ENCODE data around the gene TRERF1. TPM values are rescaled to one million over a fixed set of nuclear protein-coding genes. Genes with fewer than 3 reads are reported as not detected.
"Not testable (repeated sequence)": the region's sequence is repeated elsewhere in the genome, so short reads cannot be mapped to it uniquely, and the experiment has no call there.

TRERF1 gene
- total RNA-seq, 4 donors from 2014 or later: 0.47 to 0.87 (median 0.50) TPM

GRCh38 chr6:42468273-42468672, 16.5 kb upstream of the TRERF1 start:
- in situ Hi-C loops (cut with MboI; ENCODE audit: low sequenced_read_pairs in 4 of 4): no loop called here
- TF ChIP-seq CTCF (IDR thresholded peaks at IDR 0.05 in 4 of 5, conservative IDR thresholded peaks at IDR 0.05 in 1 of 5) (no peak), POLR2A (IDR thresholded peaks at IDR 0.05) (no peak)
- no peak for DNase-seq

DNA sequence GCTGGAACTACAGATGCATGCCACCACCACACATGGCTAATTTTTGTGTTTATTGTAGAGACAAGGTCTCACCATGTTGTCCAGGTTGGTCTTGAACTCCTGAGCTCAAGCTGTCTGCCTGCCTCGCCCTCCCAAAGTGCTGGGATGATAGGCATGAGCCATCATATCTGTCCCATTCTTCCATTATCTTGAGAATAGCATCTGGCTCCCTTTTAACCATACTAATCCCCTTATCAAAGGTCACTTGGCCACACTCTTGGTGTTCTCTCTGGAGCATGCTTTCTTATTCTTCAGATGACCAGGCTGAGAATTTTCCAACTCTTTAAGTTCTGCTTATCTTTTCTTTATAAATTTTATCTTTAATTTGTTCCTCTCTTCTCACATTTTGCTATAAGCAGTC, 15.9 kb upstream of the TRERF1 start:
- no peak overlapping the region for H3K4me3 ChIP-seq
- DNase-seq (no peak), ATAC-seq (no peak)
- intact Hi-C loops (cut with DNase I; ENCODE audit: low total_unique reads) (no loop called here), in situ Hi-C loops (cut with MboI; ENCODE audit: low sequenced_read_pairs in 4 of 4) (no loop called here)
- TF ChIP-seq CTCF (IDR thresholded peaks at IDR 0.05 in 4 of 5, conservative IDR thresholded peaks at IDR 0.05 in 1 of 5) (no peak), POLR2A (IDR thresholded peaks at IDR 0.05) (no peak)
- H3K27ac ChIP-seq: no peak overlapping the region
- H3K36me3 ChIP-seq: no peaks in the 10 kb centered on the region
- no peaks in the 10 kb centered on the region for H3K27me3 ChIP-seq
- no peaks in the 10 kb centered on the region for H3K9me3 ChIP-seq
- H3K4me1 ChIP-seq: no peaks in the 10 kb centered on the region

More at GRCh38 chr6:42468273-42468672, 16.5 kb upstream of the TRERF1 start:
- Histone ChIP-seq H3K4me1 (no peaks in the 10 kb centered on the region), H3K27ac (no peak overlapping the region), H3K27me3 (no peaks in the 10 kb centered on the region), H3K9me3 (no peaks in the 10 kb centered on the region), H3K4me3 (no peak overlapping the region), H3K36me3 (no peaks in the 10 kb centered on the region)
- no peak for ATAC-seq
- intact Hi-C loops (cut with DNase I; ENCODE audit: low total_unique reads): no loop called here

- H3K27me3 ChIP-seq; H3K4me1 ChIP-seq; H3K9me3 ChIP-seq; in situ Hi-C loops (cut with MboI; ENCODE audit: low sequenced_read_pairs in 4 of 4); ATAC-seq; H3K4me3 ChIP-seq; intact Hi-C loops (cut with DNase I; ENCODE audit: low total_unique reads); DNase-seq; H3K27ac ChIP-seq; H3K36me3 ChIP-seq: not testable (repeated sequence)
Observed at GRCh38 chr6:42466470-42466869, 14.7 kb upstream of the TRERF1 start.

DNA sequence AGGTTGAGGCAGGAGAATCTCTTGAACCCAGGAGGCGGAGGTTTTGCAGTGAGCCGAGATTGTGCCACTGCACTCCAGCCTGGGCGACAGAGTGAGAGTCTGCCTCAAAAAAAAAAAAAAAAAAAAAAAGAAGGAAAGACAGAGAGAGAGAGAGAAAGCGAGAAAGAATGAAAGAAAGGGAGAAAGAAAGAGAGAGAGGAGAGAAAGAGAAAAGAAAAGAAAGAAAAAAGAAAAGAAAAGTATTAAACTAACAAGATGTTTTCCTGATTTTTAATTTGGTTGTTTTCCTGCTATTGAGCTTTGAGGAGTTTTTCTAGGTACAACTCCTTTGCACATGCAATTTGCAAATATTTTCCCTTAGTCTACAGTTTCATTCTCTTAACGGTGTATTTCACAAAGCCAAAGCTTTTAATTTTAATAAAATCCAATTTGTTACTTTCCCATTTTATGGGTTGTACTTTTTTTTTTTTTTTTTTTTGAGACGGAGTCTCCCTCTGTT, 10.8 kb upstream of the TRERF1 start:
- intact Hi-C loops (cut with DNase I; ENCODE audit: low total_unique reads) (no loop called here), in situ Hi-C loops (cut with MboI; ENCODE audit: low sequenced_read_pairs in 4 of 4) (no loop called here)
- TF ChIP-seq CTCF (IDR thresholded peaks at IDR 0.05 in 4 of 5, conservative IDR thresholded peaks at IDR 0.05 in 1 of 5): no peak
- no peak for TF ChIP-seq POLR2A (IDR thresholded peaks at IDR 0.05)
- Histone ChIP-seq H3K4me1 (no peaks in the 10 kb centered on the region), H3K27me3 (no peaks in the 10 kb centered on the region), H3K27ac (no peak overlapping the region), H3K4me3 (no peak overlapping the region), H3K36me3 (no peaks in the 10 kb centered on the region), H3K9me3 (no peaks in the 10 kb centered on the region)
- ATAC-seq: no peak
- no peak for DNase-seq

DNA sequence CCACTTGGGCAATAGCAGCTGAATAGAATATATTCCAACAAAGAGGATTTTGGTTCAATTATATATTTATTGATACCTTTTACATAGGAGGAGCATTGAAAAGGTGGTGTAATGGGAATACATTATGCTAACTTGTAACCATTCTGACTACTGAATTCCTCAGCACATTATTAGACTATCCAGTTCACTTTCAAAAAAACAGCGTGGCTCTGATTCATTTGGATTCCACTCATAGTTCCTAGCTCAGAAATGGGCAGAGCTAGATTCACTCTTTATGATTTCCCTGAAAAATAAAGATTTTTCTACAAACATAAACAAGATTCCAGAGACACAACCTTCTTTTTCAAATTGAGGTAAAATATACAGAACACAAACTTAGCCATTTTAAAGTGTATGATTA, 9.2 kb upstream of the TRERF1 start:
- TF ChIP-seq POLR2A (IDR thresholded peaks at IDR 0.05) (no peak), CTCF (IDR thresholded peaks at IDR 0.05 in 4 of 5, conservative IDR thresholded peaks at IDR 0.05 in 1 of 5) (no peak)
- no peak for DNase-seq
- no peak overlapping the region for H3K4me3 ChIP-seq
- H3K27me3 ChIP-seq: no peaks in the 10 kb centered on the region
- H3K36me3 ChIP-seq: no peaks in the 10 kb centered on the region
- no peaks in the 10 kb centered on the region for H3K9me3 ChIP-seq
- ATAC-seq: no peak
- H3K4me1 ChIP-seq: no peaks in the 10 kb centered on the region
- intact Hi-C loops (cut with DNase I; ENCODE audit: low total_unique reads) (no loop called here), in situ Hi-C loops (cut with MboI; ENCODE audit: low sequenced_read_pairs in 4 of 4) (no loop called here)
- no peak overlapping the region for H3K27ac ChIP-seq

All from gastrocnemius medialis (tissue), 4 donors.